DOHH2 (cell line): ENCODE data around the gene AUH.

Source experiments
- H3F3A ChIP-seq: fragments of 200-600 bp; sonication (generic), shearing (Covaris generic); 2 replicates; pipeline ENCODE4 v1.6.0; 2016; ENCODE audit warnings: antibody characterized with exemption, mild to moderate bottlenecking; ENCODE audit not compliant: control insufficient read depth, insufficient read depth
- H3K27ac ChIP-seq: fragments of 200-600 bp; sonication (generic); 2 replicates; pipeline ENCODE4 v1.5.1; 2014; ENCODE audit warnings: low read depth, mild to moderate bottlenecking, low read length, moderate library complexity
- H3K27me3 ChIP-seq: fragments of 200-600 bp; sonication (generic); 2 replicates; pipeline ENCODE4 v1.6.1; 2014; ENCODE audit warnings: mild to moderate bottlenecking, low read length, mixed read lengths; ENCODE audit not compliant: control insufficient read depth
- H3K36me3 ChIP-seq: fragments of 200-600 bp; sonication (generic); 2 replicates; pipeline ENCODE4 v1.6.1; 2014; ENCODE audit warnings: mild to moderate bottlenecking, low read length, moderate library complexity, mixed read lengths; ENCODE audit not compliant: control insufficient read depth
- H3K4me1 ChIP-seq: fragments of 200-600 bp; sonication (generic); 2 replicates; pipeline ENCODE4 v1.6.1; 2014; ENCODE audit warnings: mild to moderate bottlenecking, low read length, mixed read lengths; ENCODE audit not compliant: control insufficient read depth
- H3K4me2 ChIP-seq: fragments of 200-600 bp; sonication (generic); 2 replicates; pipeline ENCODE4 v1.6.0; 2014; ENCODE audit warnings: mild to moderate bottlenecking, low read length, moderate library complexity
- H3K4me3 ChIP-seq: fragments of 200-600 bp; sonication (generic); 2 replicates; pipeline ENCODE4 v1.5.1; 2014; ENCODE audit warnings: mild to moderate bottlenecking, low read length, mixed read lengths
- H3K79me2 ChIP-seq: fragments of 200-600 bp; sonication (generic); 2 replicates; pipeline ENCODE4 v1.6.1; 2014; ENCODE audit warnings: mild to moderate bottlenecking, low read length, mixed read lengths; ENCODE audit not compliant: control insufficient read depth
- H3K9me2 ChIP-seq: fragments of 200-600 bp; sonication (generic); replicated peaks from 2 replicates; pipeline ENCODE4 v1.6.1; 2014; ENCODE audit warnings: mild to moderate bottlenecking, low read length, mixed read lengths; ENCODE audit not compliant: control insufficient read depth
- H3K9me3 ChIP-seq: fragments of 200-600 bp; sonication (generic); 2 replicates; pipeline ENCODE4 v1.6.1; 2014; ENCODE audit warnings: antibody characterized with exemption, low read length, mixed read lengths; ENCODE audit not compliant: control insufficient read depth, insufficient read depth
- H4K20me1 ChIP-seq: fragments of 200-600 bp; sonication (generic); 2 replicates; pipeline ENCODE4 v1.6.0; 2014; ENCODE audit warnings: low read depth, mild to moderate bottlenecking, antibody characterized with exemption, low read length, moderate library complexity; ENCODE audit not compliant: control insufficient read depth, insufficient read depth
- EZH2phosphoT487 ChIP-seq: fragments of 200-600 bp; sonication (generic); IDR thresholded peaks from 2 replicates; pipeline ENCODE4 v1.6.1; 2017; ENCODE audit warnings: borderline replicate concordance, mild to moderate bottlenecking, antibody characterized with exemption, low read length, moderate library complexity, mixed read lengths
- TF ChIP-seq, protein P1 (sequence below): fragments of 200-600 bp; sonication (generic); IDR thresholded peaks from one replicate; pipeline ENCODE4 v1.5.1; 2014; ENCODE audit warnings: antibody characterized with exemption, mild to moderate bottlenecking, low read depth, low read length; ENCODE audit not compliant: poor library complexity, severe bottlenecking

AUH gene

DNA sequence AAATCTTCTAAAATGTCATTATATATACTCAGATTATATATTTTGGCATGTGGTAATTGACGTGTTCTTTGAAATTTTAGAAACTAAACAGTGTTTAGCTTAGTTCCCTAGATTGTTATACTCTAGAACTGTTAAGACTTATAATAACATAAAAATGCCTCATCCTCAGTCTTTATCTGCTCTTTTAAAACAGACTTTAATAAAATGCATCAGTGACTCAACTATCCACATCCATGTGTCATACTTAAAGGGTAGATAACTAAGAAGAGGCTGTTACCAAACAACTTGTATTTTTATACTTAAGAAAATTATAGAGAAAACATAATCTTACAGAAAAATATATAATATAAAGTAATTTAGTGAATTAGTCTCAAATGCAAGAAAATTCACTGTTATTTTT lies 46.8 kb upstream of the AUH start:
- no peak overlapping the region for H3K4me3 ChIP-seq
- TF ChIP-seq, protein P1, sequence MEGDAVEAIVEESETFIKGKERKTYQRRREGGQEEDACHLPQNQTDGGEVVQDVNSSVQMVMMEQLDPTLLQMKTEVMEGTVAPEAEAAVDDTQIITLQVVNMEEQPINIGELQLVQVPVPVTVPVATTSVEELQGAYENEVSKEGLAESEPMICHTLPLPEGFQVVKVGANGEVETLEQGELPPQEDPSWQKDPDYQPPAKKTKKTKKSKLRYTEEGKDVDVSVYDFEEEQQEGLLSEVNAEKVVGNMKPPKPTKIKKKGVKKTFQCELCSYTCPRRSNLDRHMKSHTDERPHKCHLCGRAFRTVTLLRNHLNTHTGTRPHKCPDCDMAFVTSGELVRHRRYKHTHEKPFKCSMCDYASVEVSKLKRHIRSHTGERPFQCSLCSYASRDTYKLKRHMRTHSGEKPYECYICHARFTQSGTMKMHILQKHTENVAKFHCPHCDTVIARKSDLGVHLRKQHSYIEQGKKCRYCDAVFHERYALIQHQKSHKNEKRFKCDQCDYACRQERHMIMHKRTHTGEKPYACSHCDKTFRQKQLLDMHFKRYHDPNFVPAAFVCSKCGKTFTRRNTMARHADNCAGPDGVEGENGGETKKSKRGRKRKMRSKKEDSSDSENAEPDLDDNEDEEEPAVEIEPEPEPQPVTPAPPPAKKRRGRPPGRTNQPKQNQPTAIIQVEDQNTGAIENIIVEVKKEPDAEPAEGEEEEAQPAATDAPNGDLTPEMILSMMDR = no peak
- TF ChIP-seq EZH2phosphoT487 = no peak
- H3K9me2 ChIP-seq = no peaks in the 10 kb centered on the region
- H3K79me2 ChIP-seq = no peaks in the 10 kb centered on the region
- no peaks in the 10 kb centered on the region for H3F3A ChIP-seq
- no peaks in the 10 kb centered on the region for H4K20me1 ChIP-seq
- H3K4me2 ChIP-seq = no peak overlapping the region
- H3K36me3 ChIP-seq = no peaks in the 10 kb centered on the region
- H3K27ac ChIP-seq = no peak overlapping the region
- no peaks in the 10 kb centered on the region for H3K27me3 ChIP-seq
- H3K4me1 ChIP-seq = peaks cover 2% of the 10 kb centered on the region; the same call in 1 of the 2 replicates
- no peaks in the 10 kb centered on the region for H3K9me3 ChIP-seq

DNA sequence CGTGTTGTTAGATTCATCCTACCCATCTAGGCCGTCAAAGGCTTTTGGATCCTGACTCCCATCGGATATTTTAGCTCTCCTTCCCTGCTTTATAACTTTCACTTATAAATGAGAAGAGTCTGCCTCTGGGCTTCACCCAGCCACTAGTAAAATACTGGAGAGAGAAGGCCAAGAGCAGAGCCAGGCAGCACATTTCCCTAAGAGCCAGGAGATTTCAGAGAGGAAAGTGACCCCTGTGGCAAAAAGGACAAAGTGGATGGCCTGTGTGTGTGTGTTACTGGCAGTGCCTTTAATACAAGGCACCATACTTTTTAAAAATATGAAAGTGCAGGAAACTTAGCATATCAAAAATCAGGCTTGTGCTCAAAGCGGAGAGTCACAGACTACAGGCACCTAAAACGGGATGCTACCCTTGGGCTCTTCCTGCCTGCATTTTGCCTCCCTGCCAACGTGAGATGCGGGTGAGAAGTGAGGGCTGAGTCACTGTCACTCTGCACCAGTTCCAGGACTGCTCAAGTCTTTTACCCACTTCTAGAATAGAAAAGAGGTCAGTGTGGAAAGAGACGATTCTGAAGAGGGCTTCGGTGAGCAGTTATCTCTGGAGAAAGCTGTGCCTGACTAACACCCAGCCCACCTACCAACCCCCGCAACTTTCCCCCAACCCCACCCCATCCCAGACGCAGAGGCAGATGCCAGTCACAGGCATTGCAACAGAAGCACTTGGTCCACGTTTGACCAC lies 46.0 kb upstream of the AUH start:
- TF ChIP-seq, protein P1 = no peak
- TF ChIP-seq EZH2phosphoT487 = no peak

DNA sequence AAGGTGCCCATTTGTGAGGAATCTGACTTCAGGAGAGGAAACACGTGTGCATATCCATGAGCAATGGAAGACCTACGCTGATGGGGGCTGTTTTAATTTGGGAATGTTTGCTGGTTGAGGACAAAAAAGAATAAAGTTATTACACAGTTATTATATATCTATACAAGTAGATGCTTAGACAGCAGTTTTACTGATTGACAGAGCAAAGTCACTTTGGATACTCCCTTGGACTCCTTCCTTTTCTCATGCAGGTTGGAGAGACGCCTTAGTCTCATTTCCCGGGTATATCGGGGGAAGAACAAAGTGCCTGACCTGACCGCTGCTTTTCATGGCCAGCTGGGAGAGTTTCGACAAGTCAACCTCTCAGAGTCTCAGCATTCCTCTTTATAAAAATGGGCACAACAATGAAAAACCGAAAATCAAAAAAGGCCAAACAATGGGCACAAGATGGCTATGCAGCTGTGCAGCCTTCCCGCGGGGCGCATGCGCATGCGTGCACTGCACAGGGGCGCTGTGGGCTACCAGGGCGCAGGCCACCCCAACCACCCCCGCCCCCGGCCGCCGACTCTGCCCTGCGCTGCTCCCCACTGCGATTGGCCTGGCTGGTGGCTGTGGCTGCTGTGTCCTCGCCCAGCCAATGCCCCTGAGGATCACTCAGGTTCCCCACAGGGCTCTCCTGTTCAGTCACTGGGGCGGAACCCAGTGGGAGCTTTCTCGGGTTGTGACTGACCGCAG lies 43.8 kb upstream of the AUH start:
- no peaks in the 10 kb centered on the region for H3F3A ChIP-seq
- H3K27ac ChIP-seq = no peak overlapping the region
- no peak overlapping the region for H3K4me3 ChIP-seq
- no peaks in the 10 kb centered on the region for H4K20me1 ChIP-seq
- no peak overlapping the region for H3K4me2 ChIP-seq
- H3K36me3 ChIP-seq = no peaks in the 10 kb centered on the region
- no peaks in the 10 kb centered on the region for H3K9me2 ChIP-seq
- no peak for TF ChIP-seq EZH2phosphoT487
- TF ChIP-seq, protein P1 = no peak
- H3K79me2 ChIP-seq = no peaks in the 10 kb centered on the region
- H3K27me3 ChIP-seq = no peaks in the 10 kb centered on the region
- H3K9me3 ChIP-seq = no peaks in the 10 kb centered on the region
- no peaks in the 10 kb centered on the region for H3K4me1 ChIP-seq

More for the DNA sequence above, 46.0 kb upstream of the AUH start:
- H3K27me3 ChIP-seq = no peaks in the 10 kb centered on the region
- H3K9me3 ChIP-seq = no peaks in the 10 kb centered on the region
- no peaks in the 10 kb centered on the region for H3K79me2 ChIP-seq
- H3F3A ChIP-seq = no peaks in the 10 kb centered on the region
- H3K4me3 ChIP-seq = no peak overlapping the region
- no peaks in the 10 kb centered on the region for H3K9me2 ChIP-seq
- no peak overlapping the region for H3K27ac ChIP-seq
- no peak overlapping the region for H3K4me2 ChIP-seq
- H3K4me1 ChIP-seq = no peaks in the 10 kb centered on the region
- H3K36me3 ChIP-seq = no peaks in the 10 kb centered on the region
- no peaks in the 10 kb centered on the region for H4K20me1 ChIP-seq
